ENCODE measurements around the gene GAREM1.

DNA sequence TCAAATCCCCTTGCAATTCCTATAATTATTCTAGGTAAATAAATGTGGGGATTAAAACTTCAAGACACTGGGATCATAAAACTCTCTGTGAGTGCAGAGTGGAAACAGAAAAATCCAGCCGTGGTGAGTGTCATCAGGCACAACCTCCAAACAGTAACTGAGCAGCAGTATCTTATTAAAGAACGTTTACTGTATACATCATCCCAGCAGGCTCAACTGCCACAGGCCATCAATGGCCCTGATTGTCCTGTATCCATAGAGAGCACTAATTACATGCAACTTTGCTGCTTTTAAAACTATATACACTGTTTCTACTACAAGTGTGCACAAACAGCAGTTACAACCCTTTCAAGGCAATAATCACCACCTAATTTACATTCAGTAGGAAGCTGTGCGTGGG is 23.9 kb downstream of the GAREM1 start:
- TF ChIP-seq, protein P1, sequence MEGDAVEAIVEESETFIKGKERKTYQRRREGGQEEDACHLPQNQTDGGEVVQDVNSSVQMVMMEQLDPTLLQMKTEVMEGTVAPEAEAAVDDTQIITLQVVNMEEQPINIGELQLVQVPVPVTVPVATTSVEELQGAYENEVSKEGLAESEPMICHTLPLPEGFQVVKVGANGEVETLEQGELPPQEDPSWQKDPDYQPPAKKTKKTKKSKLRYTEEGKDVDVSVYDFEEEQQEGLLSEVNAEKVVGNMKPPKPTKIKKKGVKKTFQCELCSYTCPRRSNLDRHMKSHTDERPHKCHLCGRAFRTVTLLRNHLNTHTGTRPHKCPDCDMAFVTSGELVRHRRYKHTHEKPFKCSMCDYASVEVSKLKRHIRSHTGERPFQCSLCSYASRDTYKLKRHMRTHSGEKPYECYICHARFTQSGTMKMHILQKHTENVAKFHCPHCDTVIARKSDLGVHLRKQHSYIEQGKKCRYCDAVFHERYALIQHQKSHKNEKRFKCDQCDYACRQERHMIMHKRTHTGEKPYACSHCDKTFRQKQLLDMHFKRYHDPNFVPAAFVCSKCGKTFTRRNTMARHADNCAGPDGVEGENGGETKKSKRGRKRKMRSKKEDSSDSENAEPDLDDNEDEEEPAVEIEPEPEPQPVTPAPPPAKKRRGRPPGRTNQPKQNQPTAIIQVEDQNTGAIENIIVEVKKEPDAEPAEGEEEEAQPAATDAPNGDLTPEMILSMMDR (IDR thresholded peaks at IDR 0.05; ENCODE audit: low read depth, low read length, missing input control) = no peak
- TF ChIP-seq, protein P2, sequence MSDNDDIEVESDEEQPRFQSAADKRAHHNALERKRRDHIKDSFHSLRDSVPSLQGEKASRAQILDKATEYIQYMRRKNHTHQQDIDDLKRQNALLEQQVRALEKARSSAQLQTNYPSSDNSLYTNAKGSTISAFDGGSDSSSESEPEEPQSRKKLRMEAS (IDR thresholded peaks at IDR 0.05) = no peak
- TF ChIP-seq RAD21 (IDR thresholded peaks at IDR 0.05) = no peak
- TF ChIP-seq, protein P3, sequence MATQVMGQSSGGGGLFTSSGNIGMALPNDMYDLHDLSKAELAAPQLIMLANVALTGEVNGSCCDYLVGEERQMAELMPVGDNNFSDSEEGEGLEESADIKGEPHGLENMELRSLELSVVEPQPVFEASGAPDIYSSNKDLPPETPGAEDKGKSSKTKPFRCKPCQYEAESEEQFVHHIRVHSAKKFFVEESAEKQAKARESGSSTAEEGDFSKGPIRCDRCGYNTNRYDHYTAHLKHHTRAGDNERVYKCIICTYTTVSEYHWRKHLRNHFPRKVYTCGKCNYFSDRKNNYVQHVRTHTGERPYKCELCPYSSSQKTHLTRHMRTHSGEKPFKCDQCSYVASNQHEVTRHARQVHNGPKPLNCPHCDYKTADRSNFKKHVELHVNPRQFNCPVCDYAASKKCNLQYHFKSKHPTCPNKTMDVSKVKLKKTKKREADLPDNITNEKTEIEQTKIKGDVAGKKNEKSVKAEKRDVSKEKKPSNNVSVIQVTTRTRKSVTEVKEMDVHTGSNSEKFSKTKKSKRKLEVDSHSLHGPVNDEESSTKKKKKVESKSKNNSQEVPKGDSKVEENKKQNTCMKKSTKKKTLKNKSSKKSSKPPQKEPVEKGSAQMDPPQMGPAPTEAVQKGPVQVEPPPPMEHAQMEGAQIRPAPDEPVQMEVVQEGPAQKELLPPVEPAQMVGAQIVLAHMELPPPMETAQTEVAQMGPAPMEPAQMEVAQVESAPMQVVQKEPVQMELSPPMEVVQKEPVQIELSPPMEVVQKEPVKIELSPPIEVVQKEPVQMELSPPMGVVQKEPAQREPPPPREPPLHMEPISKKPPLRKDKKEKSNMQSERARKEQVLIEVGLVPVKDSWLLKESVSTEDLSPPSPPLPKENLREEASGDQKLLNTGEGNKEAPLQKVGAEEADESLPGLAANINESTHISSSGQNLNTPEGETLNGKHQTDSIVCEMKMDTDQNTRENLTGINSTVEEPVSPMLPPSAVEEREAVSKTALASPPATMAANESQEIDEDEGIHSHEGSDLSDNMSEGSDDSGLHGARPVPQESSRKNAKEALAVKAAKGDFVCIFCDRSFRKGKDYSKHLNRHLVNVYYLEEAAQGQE (IDR thresholded peaks at IDR 0.05) = no peak
